OCI-LY7 (cell line): ENCODE data around the gene DGKH.

Source experiments
- CTCF ChIP-seq: fragments of 200-600 bp; sonication (generic); conservative IDR thresholded peaks from 2 replicates; pipeline ENCODE4 v1.5.1; 2014; ENCODE audit warnings: mild to moderate bottlenecking, antibody characterized with exemption, low read length, moderate library complexity, mixed read lengths
- EZH2phosphoT487 ChIP-seq: fragments of 200-600 bp; sonication (generic); IDR thresholded peaks from 2 replicates; pipeline ENCODE4 v1.6.1; 2018; ENCODE audit warnings: low read depth, borderline replicate concordance, mild to moderate bottlenecking, mixed run types, antibody characterized with exemption, low read length, moderate library complexity, mixed read lengths

- TF ChIP-seq CTCF = no peak
- TF ChIP-seq EZH2phosphoT487 = no peak
Measured at GRCh38 chr13:42064966-42065365, 16.5 kb downstream of the DGKH start.
